Right lobe of liver (tissue), 6 donors: ENCODE data around the gene PEMT. TPM values are rescaled to one million over a fixed set of nuclear protein-coding genes. Genes with fewer than 3 reads are reported as not detected.

Source experiments
- ATAC-seq, 4 donors: fragments of 200-7000 bp; cut with Tn5 transposase; one replicate each; pipeline ENCODE4 v1.9.1; 2020; ENCODE audit warnings: mild to moderate bottlenecking in 4 of 4, moderate library complexity in 4 of 4
- DNase-seq, 3 donors: peaks; one replicate each; pipeline ENCODE4 v3.0.0-alpha.2; 2020
- H3K27ac ChIP-seq, 3 donors: fragments of 200-600 bp; one replicate each; pipeline ENCODE4 v1.8.0; 2022
- H3K27me3 ChIP-seq, 2 donors: fragments of 200-600 bp; one replicate each; pipeline ENCODE4 v1.8.0; 2022
- H3K36me3 ChIP-seq, 4 donors: fragments of 200-600 bp; sonication (generic) in 1 of 4; one replicate each; pipeline versions ENCODE4 v1.5.1 to v1.8.0; 2017 to 2022; ENCODE audit warnings: control low read depth in 1 of 4
- H3K4me1 ChIP-seq, 4 donors: fragments of 200-600 bp; sonication (generic) in 1 of 4; one replicate each; pipeline versions ENCODE4 v1.5.1 to v1.8.0; 2017 to 2022; ENCODE audit warnings: control low read depth in 1 of 4
- H3K4me3 ChIP-seq, 3 donors: fragments of 200-600 bp; one replicate each; pipeline ENCODE4 v1.8.0; 2022
- H3K9me3 ChIP-seq, 4 donors: fragments of 200-600 bp; sonication (generic) in 1 of 4; one replicate each; pipeline versions ENCODE4 v1.5.1 to v1.8.0; 2017 to 2022; ENCODE audit warnings: control low read depth in 1 of 4
- POLR2A ChIP-seq: fragments of 450-650 bp; IDR thresholded peaks from one replicate; pipeline ENCODE4 v1.6.1; 2017; ENCODE audit warnings: antibody characterized with exemption, mild to moderate bottlenecking
- WGBS: methylation state at CpG from one replicate; pipeline ENCODE4 v1.1.6; 2018; ENCODE audit warnings: low coverage, low lambda C conversion rate; ENCODE audit not compliant: insufficient coverage; ENCODE audit errors: missing lambda C conversion rate; 5-methylcytosine and 5-hydroxymethylcytosine counted together
- intact Hi-C, 2 donors: fragments of 100-400 bp; cut with DNase I; formaldehyde crosslinking; loops; one replicate each; pipeline versions ENCODE4 v1.11.2 to v1.14.1; 2022
- total RNA-seq, 6 experiments: library from RNA; depleted of rRNA in 2 of 6; stranded (reverse); fragments of >200 nt in 2 of 6; fragmentation: NEBNext Ultra II Directional in 3 of 6; extraction: Animal tissue kit (Norgen Biotek cat#: 25700) in 3 of 6; gene quantifications; one replicate each; pipeline versions ENCODE4 v1.1.0 to v1.2.4, GENCODE V29; 2016 to 2023
- TF ChIP-seq, protein P1 (sequence below), 4 donors: fragments of 200-600 bp in 3 of 4; fragments of 450-650 bp in 1 of 4; IDR thresholded peaks; one replicate each; pipeline versions ENCODE4 v1.5.1 to v1.8.0; 2016 to 2022; ENCODE audit warnings: antibody characterized with exemption in 4 of 4, mild to moderate bottlenecking in 2 of 4
- donor health status: DM: no; HTN: yes; CAD: no.
- donor health status: DM: no; HTN: no; CAD: no.
- donor health status: DM: no; HTN: no; CAD: no.
- donor health status: DM: no; HTN: yes; CAD: no.
- donor health status: DM: no; HTN: yes; CAD: no.

The PEMT gene
- total RNA-seq, 6 experiments from 2014 or later, result 92.4 to 184 (median 170) TPM

DNA sequence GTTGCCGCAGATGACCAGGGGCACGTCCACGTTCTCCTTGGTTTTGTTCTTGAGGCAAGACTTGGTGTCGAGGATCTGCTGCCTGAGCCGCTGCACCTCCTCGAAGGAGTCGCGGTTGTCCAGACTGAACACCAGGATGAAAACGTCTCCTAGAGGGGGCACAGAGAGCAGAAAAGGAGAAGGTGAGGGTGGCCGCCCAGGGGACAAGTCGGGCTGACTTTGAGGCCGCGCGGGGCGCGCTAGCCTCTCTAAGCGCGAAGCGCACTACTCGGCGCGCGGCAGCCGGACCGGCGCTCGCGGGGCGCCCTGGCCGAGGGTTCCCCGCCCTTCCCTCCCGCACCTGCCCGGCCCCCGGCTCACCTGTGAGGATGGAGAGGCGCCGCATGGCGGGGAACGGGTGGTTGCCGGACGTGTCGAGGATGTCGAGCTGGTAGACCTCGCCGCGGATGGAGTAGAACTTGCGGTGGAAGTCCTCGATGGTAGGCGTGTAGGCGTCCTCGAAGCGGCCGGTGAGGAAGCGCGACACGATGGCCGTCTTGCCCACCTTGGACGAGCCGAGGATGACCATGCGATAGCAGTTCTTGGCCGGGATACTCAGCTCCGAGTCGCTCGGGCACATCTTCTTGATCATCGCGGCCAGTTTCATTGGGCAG, 95.8 kb downstream of the PEMT start:
- DNase-seq (peak in 2 of 3 donors; percentile 46 to 50), ATAC-seq (peak in 2 of 4 donors; percentile 3 to 13)
- Histone ChIP-seq H3K27ac (peak overlapping the region; percentile 82 to 91 (median 84)), H3K4me1 (peaks cover 0 to 20% (median 0%) of the 10 kb centered on the region in 4 donors), H3K4me3 (peak overlapping the region; percentile 55 to 71 (median 64)), H3K36me3 (peaks cover 0 to 5% (median 2%) of the 10 kb centered on the region in 4 donors), H3K27me3 (no peaks in the 10 kb centered on the region), H3K9me3 (no peaks in the 10 kb centered on the region)
- TF ChIP-seq POLR2A, result no peak
- TF ChIP-seq, protein P1, sequence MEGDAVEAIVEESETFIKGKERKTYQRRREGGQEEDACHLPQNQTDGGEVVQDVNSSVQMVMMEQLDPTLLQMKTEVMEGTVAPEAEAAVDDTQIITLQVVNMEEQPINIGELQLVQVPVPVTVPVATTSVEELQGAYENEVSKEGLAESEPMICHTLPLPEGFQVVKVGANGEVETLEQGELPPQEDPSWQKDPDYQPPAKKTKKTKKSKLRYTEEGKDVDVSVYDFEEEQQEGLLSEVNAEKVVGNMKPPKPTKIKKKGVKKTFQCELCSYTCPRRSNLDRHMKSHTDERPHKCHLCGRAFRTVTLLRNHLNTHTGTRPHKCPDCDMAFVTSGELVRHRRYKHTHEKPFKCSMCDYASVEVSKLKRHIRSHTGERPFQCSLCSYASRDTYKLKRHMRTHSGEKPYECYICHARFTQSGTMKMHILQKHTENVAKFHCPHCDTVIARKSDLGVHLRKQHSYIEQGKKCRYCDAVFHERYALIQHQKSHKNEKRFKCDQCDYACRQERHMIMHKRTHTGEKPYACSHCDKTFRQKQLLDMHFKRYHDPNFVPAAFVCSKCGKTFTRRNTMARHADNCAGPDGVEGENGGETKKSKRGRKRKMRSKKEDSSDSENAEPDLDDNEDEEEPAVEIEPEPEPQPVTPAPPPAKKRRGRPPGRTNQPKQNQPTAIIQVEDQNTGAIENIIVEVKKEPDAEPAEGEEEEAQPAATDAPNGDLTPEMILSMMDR (IDR thresholded peaks at IDR 0.05), result no peak
- intact Hi-C loops, result loop anchor here in 1 of 2 donors (5.0 kb wide), 1 partner anchor 72 kb away; no protein-coding TSS in a partner anchor
- WGBS, result no CpG with 5 or more reads among the region's 65 CpGs

DNA sequence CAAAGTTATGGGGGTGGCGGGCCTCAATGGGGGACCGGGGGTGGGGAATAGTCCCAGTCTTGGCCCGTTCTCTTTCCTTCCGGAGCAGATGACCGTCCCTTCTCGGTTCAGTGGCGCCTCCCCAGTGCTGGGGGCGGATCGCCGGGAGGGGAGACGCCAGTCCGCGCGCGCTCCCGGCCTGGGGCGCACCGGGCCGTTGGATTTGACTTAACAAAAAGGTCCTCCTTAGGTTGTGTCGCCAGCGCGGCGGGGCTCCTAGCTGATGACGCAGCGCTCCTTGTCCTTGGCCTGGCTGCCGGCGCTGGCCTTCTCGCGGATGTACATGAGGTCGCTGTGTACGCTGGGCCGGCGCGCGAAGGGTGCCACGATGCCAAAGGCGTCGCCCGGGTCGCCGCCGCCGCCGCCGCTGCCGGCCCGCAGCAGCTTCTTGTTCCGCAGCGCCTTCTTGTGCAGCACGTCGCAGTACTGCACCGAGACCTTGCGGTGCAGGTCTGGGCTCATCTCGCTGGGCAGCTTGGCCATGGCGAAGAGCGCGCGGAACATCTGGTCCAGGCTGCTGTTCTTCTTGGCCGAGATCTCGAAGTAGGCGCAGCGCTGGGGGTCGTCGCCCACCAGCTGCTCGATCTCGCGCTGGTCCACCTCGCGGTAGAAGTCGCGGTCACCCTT, 96.5 kb downstream of the PEMT start:
- Histone ChIP-seq H3K4me1 (peaks cover 0 to 20% (median 0%) of the 10 kb centered on the region in 4 donors), H3K27me3 (no peaks in the 10 kb centered on the region), H3K27ac (peak overlapping the region; percentile 82 to 91 (median 84)), H3K36me3 (peaks cover 0 to 5% (median 2%) of the 10 kb centered on the region in 4 donors), H3K9me3 (no peaks in the 10 kb centered on the region), H3K4me3 (peak overlapping the region; percentile 55 to 71 (median 64))
- 13% methylated on average over 12 of the region's 71 CpGs for WGBS
- TF ChIP-seq, protein P1 (IDR thresholded peaks at IDR 0.05), result no peak
- TF ChIP-seq POLR2A, result peak; percentile 76
- DNase-seq (peak; percentile 54 to 67 (median 56)), ATAC-seq (peak in 2 of 4 donors; percentile 7 to 14)
- intact Hi-C loops, result loop anchor here in 1 of 2 donors (5.0 kb wide), 1 partner anchor 72 kb away; no protein-coding TSS in a partner anchor

DNA sequence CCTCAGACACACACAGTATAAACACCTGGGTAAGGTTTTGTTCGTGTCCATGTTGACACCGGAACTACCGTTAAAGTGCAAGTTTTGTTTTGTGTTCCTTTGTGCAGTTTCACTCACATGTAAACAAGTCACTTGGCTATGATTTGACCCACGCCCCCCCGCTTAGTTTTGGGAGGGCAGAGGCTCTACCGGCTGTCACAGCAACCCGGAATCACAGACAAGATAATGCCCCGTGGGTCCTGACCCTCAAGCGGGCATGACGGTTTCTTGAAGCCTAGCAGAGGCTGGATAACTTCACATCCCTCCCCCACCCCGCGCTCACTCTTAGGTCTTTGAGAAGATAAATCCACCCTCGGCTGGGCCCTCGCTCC, 97.0 kb downstream of the PEMT start:
- H3K27me3 ChIP-seq, result no peaks in the 10 kb centered on the region
- H3K4me3 ChIP-seq, result peak overlapping the region; percentile 55 to 71 (median 64)
- ATAC-seq, result peak; percentile 0 to 6 (median 3)
- peaks cover 0 to 5% (median 2%) of the 10 kb centered on the region in 4 donors for H3K36me3 ChIP-seq
- WGBS, result 10% methylated on average over 13 of the region's 14 CpGs
- peak in 2 of 3 donors; percentile 48 to 60 for DNase-seq
- H3K4me1 ChIP-seq, result peaks cover 0 to 20% (median 0%) of the 10 kb centered on the region in 4 donors
- H3K27ac ChIP-seq, result peak overlapping the region; percentile 82 to 91 (median 84)
- intact Hi-C loops, result no loop called here
- no peaks in the 10 kb centered on the region for H3K9me3 ChIP-seq
- TF ChIP-seq, protein P1 (IDR thresholded peaks at IDR 0.05), result no peak
- TF ChIP-seq POLR2A, result no peak

DNA sequence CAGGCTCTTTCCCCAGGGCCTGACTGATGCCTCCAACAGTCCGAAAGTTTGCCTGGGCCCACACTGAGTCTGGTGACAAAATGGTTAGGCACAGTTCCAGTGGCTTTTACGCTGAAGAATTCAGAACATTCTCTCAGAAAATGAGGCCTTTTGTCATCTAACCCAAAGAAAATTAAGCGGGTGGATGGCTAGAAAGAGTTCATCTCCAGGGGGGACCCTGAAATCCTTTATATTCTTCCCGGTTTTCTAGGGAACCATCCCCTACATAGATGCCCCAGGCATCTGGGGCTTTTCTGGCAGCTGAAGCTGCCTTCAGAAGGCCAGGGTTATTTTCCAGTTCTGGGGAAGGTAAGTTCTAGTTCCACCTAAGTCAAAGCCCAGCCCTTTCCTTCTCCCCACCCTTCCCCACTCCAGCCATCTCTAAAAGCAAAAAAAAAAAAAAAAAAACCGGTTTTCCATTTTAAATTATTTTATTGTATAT, 97.5 kb downstream of the PEMT start:
- Histone ChIP-seq H3K27ac (peak overlapping the region in 2 of 3 donors; percentile 84 to 91), H3K27me3 (no peaks in the 10 kb centered on the region), H3K9me3 (no peaks in the 10 kb centered on the region), H3K36me3 (peaks cover 0 to 9% (median 2%) of the 10 kb centered on the region in 4 donors), H3K4me1 (peaks cover 0 to 20% (median 0%) of the 10 kb centered on the region in 4 donors), H3K4me3 (peak overlapping the region in 2 of 3 donors; percentile 64 to 71)
- peak; percentile 10 for TF ChIP-seq POLR2A
- TF ChIP-seq, protein P1 (IDR thresholded peaks at IDR 0.05), result no peak
- DNase-seq (no peak), ATAC-seq (peak in 1 of 4 donors; percentile 20)
- WGBS, result 80% methylated on average over 3 of the region's 5 CpGs
- intact Hi-C loops, result no loop called here
